Endothelial cell (in vitro differentiated cells): ENCODE measurements around the gene TBR1. TPM values are rescaled to one million over a fixed set of nuclear protein-coding genes. Genes with fewer than 3 reads are reported as not detected.

Experiments used
- DNase-seq: peaks from one replicate; pipeline ENCODE4 v3.0.0; 2021; ENCODE audit warnings: low spot score
- H3K27ac Mint-ChIP-seq: one replicate; pipeline ENCODE4 v1.8.0; 2021; ENCODE audit warnings: mixed read lengths, inconsistent platforms; ENCODE audit not compliant: unreplicated experiment
- H3K27me3 Mint-ChIP-seq: one replicate; pipeline ENCODE4 v1.8.0; 2021; ENCODE audit warnings: mild to moderate bottlenecking, moderate library complexity, mixed read lengths, inconsistent platforms; ENCODE audit not compliant: unreplicated experiment
- H3K36me3 Mint-ChIP-seq: one replicate; pipeline ENCODE4 v1.8.0; 2021; ENCODE audit warnings: mild to moderate bottlenecking, low read depth, mixed read lengths, inconsistent platforms; ENCODE audit not compliant: unreplicated experiment
- H3K4me1 Mint-ChIP-seq: one replicate; pipeline ENCODE4 v1.8.0; 2021; ENCODE audit warnings: mild to moderate bottlenecking, mixed read lengths, inconsistent platforms; ENCODE audit not compliant: unreplicated experiment
- H3K4me3 Mint-ChIP-seq: one replicate; pipeline ENCODE4 v1.8.0; 2021; ENCODE audit warnings: mild to moderate bottlenecking, mixed read lengths, inconsistent platforms; ENCODE audit not compliant: unreplicated experiment
- H3K9me3 Mint-ChIP-seq: one replicate; pipeline ENCODE4 v1.8.0; 2021; ENCODE audit warnings: mixed read lengths, inconsistent platforms; ENCODE audit not compliant: unreplicated experiment
- CTCF ChIP-seq: fragments of 200-600 bp; sonication (generic); IDR thresholded peaks from one replicate; pipeline ENCODE4 v1.5.0; 2021; ENCODE audit warnings: antibody characterized with exemption; ENCODE audit not compliant: unreplicated experiment
- total RNA-seq: library from RNA; stranded (reverse); fragmentation: NEBNext Ultra II Directional; extraction: Animal tissue kit (Norgen Biotek cat#: 25700); gene quantifications from one replicate; pipeline ENCODE4 v1.2.1, GENCODE V29; 2021; ENCODE audit not compliant: unreplicated experiment

Gene TBR1
- total RNA-seq, 1 donor from 2014 or later: 0.08 TPM

- no peak for DNase-seq
- Mint-ChIP-seq H3K27ac (no peak overlapping the region), H3K9me3 (no peaks in the 10 kb centered on the region)
Observed at GRCh38 chr2:161402297-161402696, 13.8 kb upstream of the TBR1 start.

GRCh38 chr2:161406316-161406715, 9.8 kb upstream of the TBR1 start:
- TF ChIP-seq CTCF: no peak
- no peak overlapping the region for H3K27ac Mint-ChIP-seq
- H3K27me3 Mint-ChIP-seq: no peaks in the 10 kb centered on the region
- peaks cover 2% of the 10 kb centered on the region for H3K36me3 Mint-ChIP-seq
- H3K9me3 Mint-ChIP-seq: no peaks in the 10 kb centered on the region
- no peaks in the 10 kb centered on the region for H3K4me1 Mint-ChIP-seq
- DNase-seq: no peak
- H3K4me3 Mint-ChIP-seq: no peak overlapping the region

More at GRCh38 chr2:161402297-161402696, 13.8 kb upstream of the TBR1 start:
- Mint-ChIP-seq H3K36me3 (peaks cover 2% of the 10 kb centered on the region), H3K27me3 (no peaks in the 10 kb centered on the region), H3K4me3 (no peak overlapping the region), H3K4me1 (no peaks in the 10 kb centered on the region)
- no peak for TF ChIP-seq CTCF

- Mint-ChIP-seq H3K36me3 (no peaks in the 10 kb centered on the region), H3K27me3 (no peaks in the 10 kb centered on the region), H3K4me1 (no peaks in the 10 kb centered on the region), H3K9me3 (no peaks in the 10 kb centered on the region), H3K4me3 (no peak overlapping the region), H3K27ac (no peak overlapping the region)
- no peak for TF ChIP-seq CTCF
- DNase-seq: no peak
Observed at GRCh38 chr2:161407597-161407996, 8.5 kb upstream of the TBR1 start.

GRCh38 chr2:161409308-161409907, 6.7 kb upstream of the TBR1 start:
- H3K36me3 Mint-ChIP-seq: no peaks in the 10 kb centered on the region
- peaks cover 3% of the 10 kb centered on the region for H3K4me1 Mint-ChIP-seq
- no peaks in the 10 kb centered on the region for H3K27me3 Mint-ChIP-seq
- H3K27ac Mint-ChIP-seq: no peak overlapping the region
- no peak for DNase-seq
- H3K4me3 Mint-ChIP-seq: no peak overlapping the region
- no peaks in the 10 kb centered on the region for H3K9me3 Mint-ChIP-seq
- TF ChIP-seq CTCF: no peak

GRCh38 chr2:161412346-161412745, 3.8 kb upstream of the TBR1 start:
- Mint-ChIP-seq H3K27me3 (peaks cover 23% of the 10 kb centered on the region), H3K4me3 (no peak overlapping the region), H3K4me1 (peaks cover 28% of the 10 kb centered on the region), H3K36me3 (no peaks in the 10 kb centered on the region), H3K27ac (no peak overlapping the region), H3K9me3 (no peaks in the 10 kb centered on the region)
- no peak for DNase-seq
- no peak for TF ChIP-seq CTCF
